WTC11 (cell line): ENCODE results near the gene UNC79. TPM values are rescaled to one million over a fixed set of nuclear protein-coding genes. Genes with fewer than 3 reads are reported as not detected.
A peak's percentile ranks its signal among the peaks of the same experiment; 100 is the strongest.

Source experiments
- ATAC-seq: fragments of 200-7000 bp; cut with Tn5 transposase; 2 replicates; pipeline ENCODE4 v1.10.0; 2021; ENCODE audit warnings: mild to moderate bottlenecking, moderate library complexity
- Bru-seq: library from RNA; stranded (reverse); fragments of 400-500 nt; gene quantifications from one replicate; lab custom pipeline; 2021; lab: Mats Ljungman, UMichigan
- CTCF ChIA-PET: fragments of 300-600 bp; sonication (Branson Sonifier 250); formaldehyde crosslinking; loops from one replicate; lab custom pipeline; 2021; ENCODE audit warnings: antibody characterized with exemption; lab: Charles Lee
- POLR2A ChIA-PET: fragments of 350-600 bp; sonication (Branson Sonifier 250); formaldehyde crosslinking; loops from one replicate; lab custom pipeline; 2021; ENCODE audit warnings: antibody characterized with exemption; lab: Charles Lee
- DNase-seq: peaks from one replicate; pipeline ENCODE4 v3.0.0; 2021; ENCODE audit warnings: low spot score
- H3K27ac Mint-ChIP-seq: 2 replicates; pipeline ENCODE4 v1.8.0; 2021; ENCODE audit warnings: mixed read lengths
- H3K27me3 Mint-ChIP-seq: 2 replicates; pipeline ENCODE4 v1.8.0; 2021; ENCODE audit warnings: low read depth, mild to moderate bottlenecking, moderate library complexity, mixed read lengths
- H3K36me3 Mint-ChIP-seq: 2 replicates; pipeline ENCODE4 v1.8.0; 2021; ENCODE audit warnings: mixed read lengths
- H3K4me1 Mint-ChIP-seq: 2 replicates; pipeline ENCODE4 v1.8.0; 2022; ENCODE audit warnings: mixed read lengths
- H3K4me3 Mint-ChIP-seq: 2 replicates; pipeline ENCODE4 v1.8.0; 2021; ENCODE audit warnings: mild to moderate bottlenecking, moderate library complexity, mixed read lengths
- H3K9me3 Mint-ChIP-seq: 2 replicates; pipeline ENCODE4 v1.8.0; 2021; ENCODE audit warnings: mixed read lengths
- ESRRA ChIP-seq: sonication (generic); formaldehyde crosslinking; IDR thresholded peaks from 2 replicates; pipeline ENCODE4 v1.8.1; 2022; ENCODE audit warnings: mild to moderate bottlenecking, missing genetic modification reagents, borderline replicate concordance
- FOXP1 ChIP-seq: sonication (generic); formaldehyde crosslinking; IDR thresholded peaks from 2 replicates; pipeline ENCODE4 v1.8.0; 2022; ENCODE audit warnings: missing genetic modification reagents, mild to moderate bottlenecking, moderate library complexity, borderline replicate concordance
- JUN ChIP-seq: sonication (generic); formaldehyde crosslinking; IDR thresholded peaks from 2 replicates; pipeline ENCODE4 v1.8.0; 2023; ENCODE audit warnings: mild to moderate bottlenecking, missing genetic modification reagents
- NFE2L1 ChIP-seq: sonication (generic); formaldehyde crosslinking; IDR thresholded peaks from 2 replicates; pipeline ENCODE4 v1.8.1; 2023; ENCODE audit warnings: missing genetic modification reagents
- SP1 ChIP-seq: sonication (generic); formaldehyde crosslinking; conservative IDR thresholded peaks from 2 replicates; pipeline ENCODE4 v1.8.1; 2022; ENCODE audit warnings: missing genetic modification reagents
- TEAD1 ChIP-seq: sonication (generic); formaldehyde crosslinking; IDR thresholded peaks from 2 replicates; pipeline ENCODE4 v1.8.0; 2022; ENCODE audit warnings: mild to moderate bottlenecking, missing genetic modification reagents
- TEAD4 ChIP-seq: sonication (generic); formaldehyde crosslinking; IDR thresholded peaks from 2 replicates; pipeline ENCODE4 v1.8.0; 2022; ENCODE audit warnings: mild to moderate bottlenecking, missing genetic modification reagents
- TP53 ChIP-seq: sonication (generic); formaldehyde crosslinking; IDR thresholded peaks from 2 replicates; pipeline ENCODE4 v1.8.1; 2023; ENCODE audit warnings: mild to moderate bottlenecking, missing genetic modification reagents
- ZBTB21 ChIP-seq: sonication (generic); formaldehyde crosslinking; IDR thresholded peaks from 2 replicates; pipeline ENCODE4 v1.8.1; 2023; ENCODE audit warnings: mild to moderate bottlenecking, missing genetic modification reagents, borderline replicate concordance
- ZNF263 ChIP-seq: sonication (generic); formaldehyde crosslinking; IDR thresholded peaks from 2 replicates; pipeline ENCODE4 v1.8.1; 2022; ENCODE audit warnings: low read depth, mild to moderate bottlenecking, moderate library complexity, missing genetic modification reagents
- long read RNA-seq, 3 experiments: library from RNA in 1 of 3; library from capped mRNA in 1 of 3; library from polyadenylated mRNA in 1 of 3; unstranded in 2 of 3; stranded (forward) in 1 of 3; transcript quantifications; one replicate each; pipeline ENCODE4 v2.0.0, GENCODE V29; 2021
- total RNA-seq: library from RNA; stranded (reverse); gene quantifications from 3 replicates; pipeline ENCODE4 v1.2.3, GENCODE V29; 2021
- TF ChIP-seq, protein P1 (sequence below): sonication (generic); formaldehyde crosslinking; IDR thresholded peaks from 2 replicates; pipeline ENCODE4 v1.8.0; 2022; ENCODE audit warnings: mild to moderate bottlenecking, missing genetic modification reagents
- TF ChIP-seq, protein P2 (sequence below): sonication (generic); formaldehyde crosslinking; IDR thresholded peaks from 2 replicates; pipeline ENCODE4 v1.8.0; 2022; ENCODE audit warnings: mild to moderate bottlenecking, missing genetic modification reagents
- TF ChIP-seq, protein P3 (sequence below): sonication (generic); formaldehyde crosslinking; IDR thresholded peaks from 2 replicates; pipeline ENCODE4 v1.8.0; 2023; ENCODE audit warnings: mild to moderate bottlenecking, missing genetic modification reagents
- TF ChIP-seq, protein P4 (sequence below): sonication (generic); formaldehyde crosslinking; IDR thresholded peaks from 2 replicates; pipeline ENCODE4 v1.8.1; 2022; ENCODE audit warnings: mild to moderate bottlenecking, missing genetic modification reagents, moderate library complexity, borderline replicate concordance
- TF ChIP-seq, protein P5 (sequence below): sonication (generic); formaldehyde crosslinking; conservative IDR thresholded peaks from 2 replicates; pipeline ENCODE4 v1.8.1; 2023; ENCODE audit warnings: mild to moderate bottlenecking, low read depth, missing genetic modification reagents, moderate library complexity
- TF ChIP-seq, protein P6 (sequence below): sonication (generic); formaldehyde crosslinking; IDR thresholded peaks from 2 replicates; pipeline ENCODE4 v1.8.0; 2023; ENCODE audit warnings: missing genetic modification reagents, mild to moderate bottlenecking, borderline replicate concordance
- TF ChIP-seq, protein P7 (sequence below): fragments of 250-450 bp; sonication (Bioruptor Pico); IDR thresholded peaks from 2 replicates; pipeline ENCODE4 v1.9.0; 2021; ENCODE audit warnings: moderate library complexity, mild to moderate bottlenecking, inconsistent platforms, borderline replicate concordance
- TF ChIP-seq, protein P8 (sequence below): sonication (generic); formaldehyde crosslinking; IDR thresholded peaks from 2 replicates; pipeline ENCODE4 v1.8.1; 2023; ENCODE audit warnings: mild to moderate bottlenecking, moderate library complexity, missing genetic modification reagents

UNC79 gene
- 2.1 to 2.4 TPM (median 2.3 TPM) in 3 replicates for total RNA-seq
- Bru-seq, nascent RNA, result percentile 44 among the genes with signal in this experiment
- long read RNA-seq, experiment 1, partial matches to known transcripts, result 3 of 13 reads
- long read RNA-seq, experiment 1, other reads (novel, unspliced or antisense), result 9 of 13 reads
- long read RNA-seq, experiment 2, partial matches to known transcripts, result 1 of 7 reads
- long read RNA-seq, experiment 2, other reads (novel, unspliced or antisense), result 6 of 7 reads
- long read RNA-seq, experiment 3, partial matches to known transcripts, result 7 of 7 reads
- long read RNA-seq, experiment 3, other reads (novel, unspliced or antisense), result 0 of 7 reads

DNA sequence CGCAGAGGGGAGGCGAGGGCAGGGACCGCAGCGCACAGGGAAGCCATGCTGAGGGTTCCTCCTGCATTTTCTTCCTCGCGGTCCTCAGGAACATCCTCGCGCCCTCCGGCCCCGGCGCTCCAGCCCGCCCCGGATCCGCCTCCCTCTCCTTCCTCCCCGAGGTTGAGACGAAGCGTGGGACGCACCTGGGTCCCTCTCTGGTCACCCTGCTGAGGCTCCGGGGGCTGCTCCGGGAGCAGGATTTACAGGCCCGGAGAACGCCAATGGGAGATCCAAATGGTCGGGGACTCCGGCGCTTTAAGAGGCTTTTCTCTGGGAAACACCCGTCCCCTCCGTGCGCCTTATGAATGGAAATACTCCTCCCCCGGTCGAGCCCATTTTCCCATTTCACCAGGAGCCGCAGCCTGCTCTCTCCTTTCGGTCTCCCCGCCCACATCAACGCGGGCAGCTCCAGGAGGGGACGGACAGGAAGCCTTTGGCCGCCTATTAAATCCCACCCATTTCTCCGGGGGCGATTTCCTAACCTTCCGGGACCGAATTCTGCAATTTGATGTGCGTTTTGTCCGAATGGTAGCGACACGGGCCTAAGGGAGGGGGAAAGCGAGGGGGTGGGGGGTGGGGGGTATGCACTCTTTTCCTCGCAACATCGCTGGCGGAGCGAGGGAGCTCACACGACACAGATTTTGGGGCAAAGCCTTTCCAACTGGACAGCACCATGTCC lies at the start of gene UNC79:
Gene UNC79 (plus strand): TSS at position 625 of the 721 bp plus-strand sequence. CDS start 91 bp downstream, at position 716.
- 0 out of 2 replicates have a peak, but pooled peaks have one; percentile 39 for TF ChIP-seq TEAD4 (CRISPR knock-in tag)
- TF ChIP-seq FOXP1 (CRISPR knock-in tag), result peak; percentile 83; the same call in 1 of the 2 replicates
- no peak for TF ChIP-seq ZBTB21 (CRISPR knock-in tag)
- TF ChIP-seq, protein P1, sequence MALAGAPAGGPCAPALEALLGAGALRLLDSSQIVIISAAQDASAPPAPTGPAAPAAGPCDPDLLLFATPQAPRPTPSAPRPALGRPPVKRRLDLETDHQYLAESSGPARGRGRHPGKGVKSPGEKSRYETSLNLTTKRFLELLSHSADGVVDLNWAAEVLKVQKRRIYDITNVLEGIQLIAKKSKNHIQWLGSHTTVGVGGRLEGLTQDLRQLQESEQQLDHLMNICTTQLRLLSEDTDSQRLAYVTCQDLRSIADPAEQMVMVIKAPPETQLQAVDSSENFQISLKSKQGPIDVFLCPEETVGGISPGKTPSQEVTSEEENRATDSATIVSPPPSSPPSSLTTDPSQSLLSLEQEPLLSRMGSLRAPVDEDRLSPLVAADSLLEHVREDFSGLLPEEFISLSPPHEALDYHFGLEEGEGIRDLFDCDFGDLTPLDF (CRISPR knock-in tag), result no peak
- TF ChIP-seq, protein P2, sequence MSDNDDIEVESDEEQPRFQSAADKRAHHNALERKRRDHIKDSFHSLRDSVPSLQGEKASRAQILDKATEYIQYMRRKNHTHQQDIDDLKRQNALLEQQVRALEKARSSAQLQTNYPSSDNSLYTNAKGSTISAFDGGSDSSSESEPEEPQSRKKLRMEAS (CRISPR knock-in tag), result peak; percentile 80
- TF ChIP-seq, protein P3, sequence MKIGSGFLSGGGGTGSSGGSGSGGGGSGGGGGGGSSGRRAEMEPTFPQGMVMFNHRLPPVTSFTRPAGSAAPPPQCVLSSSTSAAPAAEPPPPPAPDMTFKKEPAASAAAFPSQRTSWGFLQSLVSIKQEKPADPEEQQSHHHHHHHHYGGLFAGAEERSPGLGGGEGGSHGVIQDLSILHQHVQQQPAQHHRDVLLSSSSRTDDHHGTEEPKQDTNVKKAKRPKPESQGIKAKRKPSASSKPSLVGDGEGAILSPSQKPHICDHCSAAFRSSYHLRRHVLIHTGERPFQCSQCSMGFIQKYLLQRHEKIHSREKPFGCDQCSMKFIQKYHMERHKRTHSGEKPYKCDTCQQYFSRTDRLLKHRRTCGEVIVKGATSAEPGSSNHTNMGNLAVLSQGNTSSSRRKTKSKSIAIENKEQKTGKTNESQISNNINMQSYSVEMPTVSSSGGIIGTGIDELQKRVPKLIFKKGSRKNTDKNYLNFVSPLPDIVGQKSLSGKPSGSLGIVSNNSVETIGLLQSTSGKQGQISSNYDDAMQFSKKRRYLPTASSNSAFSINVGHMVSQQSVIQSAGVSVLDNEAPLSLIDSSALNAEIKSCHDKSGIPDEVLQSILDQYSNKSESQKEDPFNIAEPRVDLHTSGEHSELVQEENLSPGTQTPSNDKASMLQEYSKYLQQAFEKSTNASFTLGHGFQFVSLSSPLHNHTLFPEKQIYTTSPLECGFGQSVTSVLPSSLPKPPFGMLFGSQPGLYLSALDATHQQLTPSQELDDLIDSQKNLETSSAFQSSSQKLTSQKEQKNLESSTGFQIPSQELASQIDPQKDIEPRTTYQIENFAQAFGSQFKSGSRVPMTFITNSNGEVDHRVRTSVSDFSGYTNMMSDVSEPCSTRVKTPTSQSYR (CRISPR knock-in tag), result peak; percentile 37; the same call in 1 of the 2 replicates
- 0 out of 2 replicates have a peak, but pooled peaks have one; percentile 40 for TF ChIP-seq TP53 (CRISPR knock-in tag)
- TF ChIP-seq, protein P4, sequence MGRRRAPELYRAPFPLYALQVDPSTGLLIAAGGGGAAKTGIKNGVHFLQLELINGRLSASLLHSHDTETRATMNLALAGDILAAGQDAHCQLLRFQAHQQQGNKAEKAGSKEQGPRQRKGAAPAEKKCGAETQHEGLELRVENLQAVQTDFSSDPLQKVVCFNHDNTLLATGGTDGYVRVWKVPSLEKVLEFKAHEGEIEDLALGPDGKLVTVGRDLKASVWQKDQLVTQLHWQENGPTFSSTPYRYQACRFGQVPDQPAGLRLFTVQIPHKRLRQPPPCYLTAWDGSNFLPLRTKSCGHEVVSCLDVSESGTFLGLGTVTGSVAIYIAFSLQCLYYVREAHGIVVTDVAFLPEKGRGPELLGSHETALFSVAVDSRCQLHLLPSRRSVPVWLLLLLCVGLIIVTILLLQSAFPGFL, result no peak
- TF ChIP-seq, protein P5, sequence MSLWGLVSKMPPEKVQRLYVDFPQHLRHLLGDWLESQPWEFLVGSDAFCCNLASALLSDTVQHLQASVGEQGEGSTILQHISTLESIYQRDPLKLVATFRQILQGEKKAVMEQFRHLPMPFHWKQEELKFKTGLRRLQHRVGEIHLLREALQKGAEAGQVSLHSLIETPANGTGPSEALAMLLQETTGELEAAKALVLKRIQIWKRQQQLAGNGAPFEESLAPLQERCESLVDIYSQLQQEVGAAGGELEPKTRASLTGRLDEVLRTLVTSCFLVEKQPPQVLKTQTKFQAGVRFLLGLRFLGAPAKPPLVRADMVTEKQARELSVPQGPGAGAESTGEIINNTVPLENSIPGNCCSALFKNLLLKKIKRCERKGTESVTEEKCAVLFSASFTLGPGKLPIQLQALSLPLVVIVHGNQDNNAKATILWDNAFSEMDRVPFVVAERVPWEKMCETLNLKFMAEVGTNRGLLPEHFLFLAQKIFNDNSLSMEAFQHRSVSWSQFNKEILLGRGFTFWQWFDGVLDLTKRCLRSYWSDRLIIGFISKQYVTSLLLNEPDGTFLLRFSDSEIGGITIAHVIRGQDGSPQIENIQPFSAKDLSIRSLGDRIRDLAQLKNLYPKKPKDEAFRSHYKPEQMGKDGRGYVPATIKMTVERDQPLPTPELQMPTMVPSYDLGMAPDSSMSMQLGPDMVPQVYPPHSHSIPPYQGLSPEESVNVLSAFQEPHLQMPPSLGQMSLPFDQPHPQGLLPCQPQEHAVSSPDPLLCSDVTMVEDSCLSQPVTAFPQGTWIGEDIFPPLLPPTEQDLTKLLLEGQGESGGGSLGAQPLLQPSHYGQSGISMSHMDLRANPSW (CRISPR knock-in tag), result no peak
- peak; percentile 33; the same call in 1 of the 2 replicates for TF ChIP-seq ESRRA (CRISPR knock-in tag)
- TF ChIP-seq, protein P6, sequence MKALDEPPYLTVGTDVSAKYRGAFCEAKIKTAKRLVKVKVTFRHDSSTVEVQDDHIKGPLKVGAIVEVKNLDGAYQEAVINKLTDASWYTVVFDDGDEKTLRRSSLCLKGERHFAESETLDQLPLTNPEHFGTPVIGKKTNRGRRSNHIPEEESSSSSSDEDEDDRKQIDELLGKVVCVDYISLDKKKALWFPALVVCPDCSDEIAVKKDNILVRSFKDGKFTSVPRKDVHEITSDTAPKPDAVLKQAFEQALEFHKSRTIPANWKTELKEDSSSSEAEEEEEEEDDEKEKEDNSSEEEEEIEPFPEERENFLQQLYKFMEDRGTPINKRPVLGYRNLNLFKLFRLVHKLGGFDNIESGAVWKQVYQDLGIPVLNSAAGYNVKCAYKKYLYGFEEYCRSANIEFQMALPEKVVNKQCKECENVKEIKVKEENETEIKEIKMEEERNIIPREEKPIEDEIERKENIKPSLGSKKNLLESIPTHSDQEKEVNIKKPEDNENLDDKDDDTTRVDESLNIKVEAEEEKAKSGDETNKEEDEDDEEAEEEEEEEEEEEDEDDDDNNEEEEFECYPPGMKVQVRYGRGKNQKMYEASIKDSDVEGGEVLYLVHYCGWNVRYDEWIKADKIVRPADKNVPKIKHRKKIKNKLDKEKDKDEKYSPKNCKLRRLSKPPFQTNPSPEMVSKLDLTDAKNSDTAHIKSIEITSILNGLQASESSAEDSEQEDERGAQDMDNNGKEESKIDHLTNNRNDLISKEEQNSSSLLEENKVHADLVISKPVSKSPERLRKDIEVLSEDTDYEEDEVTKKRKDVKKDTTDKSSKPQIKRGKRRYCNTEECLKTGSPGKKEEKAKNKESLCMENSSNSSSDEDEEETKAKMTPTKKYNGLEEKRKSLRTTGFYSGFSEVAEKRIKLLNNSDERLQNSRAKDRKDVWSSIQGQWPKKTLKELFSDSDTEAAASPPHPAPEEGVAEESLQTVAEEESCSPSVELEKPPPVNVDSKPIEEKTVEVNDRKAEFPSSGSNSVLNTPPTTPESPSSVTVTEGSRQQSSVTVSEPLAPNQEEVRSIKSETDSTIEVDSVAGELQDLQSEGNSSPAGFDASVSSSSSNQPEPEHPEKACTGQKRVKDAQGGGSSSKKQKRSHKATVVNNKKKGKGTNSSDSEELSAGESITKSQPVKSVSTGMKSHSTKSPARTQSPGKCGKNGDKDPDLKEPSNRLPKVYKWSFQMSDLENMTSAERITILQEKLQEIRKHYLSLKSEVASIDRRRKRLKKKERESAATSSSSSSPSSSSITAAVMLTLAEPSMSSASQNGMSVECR (CRISPR knock-in tag), result peak; percentile 81; the same call in 1 of the 2 replicates
- TF ChIP-seq, protein P7, sequence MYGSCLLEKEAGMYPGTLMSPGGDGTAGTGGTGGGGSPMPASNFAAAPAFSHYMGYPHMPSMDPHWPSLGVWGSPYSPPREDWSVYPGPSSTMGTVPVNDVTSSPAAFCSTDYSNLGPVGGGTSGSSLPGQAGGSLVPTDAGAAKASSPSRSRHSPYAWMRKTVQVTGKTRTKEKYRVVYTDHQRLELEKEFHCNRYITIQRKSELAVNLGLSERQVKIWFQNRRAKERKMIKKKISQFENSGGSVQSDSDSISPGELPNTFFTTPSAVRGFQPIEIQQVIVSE (CRISPR knock-in tag), result no peak
- peak; percentile 62; the same call in 1 of the 2 replicates for TF ChIP-seq TEAD1
- peak; percentile 86 for TF ChIP-seq ZNF263 (CRISPR knock-in tag)
- TF ChIP-seq SP1 (CRISPR knock-in tag), result no peak
- TF ChIP-seq JUN (CRISPR knock-in tag), result 0 out of 2 replicates have a peak, but pooled peaks have one; percentile 44
- TF ChIP-seq, protein P8, sequence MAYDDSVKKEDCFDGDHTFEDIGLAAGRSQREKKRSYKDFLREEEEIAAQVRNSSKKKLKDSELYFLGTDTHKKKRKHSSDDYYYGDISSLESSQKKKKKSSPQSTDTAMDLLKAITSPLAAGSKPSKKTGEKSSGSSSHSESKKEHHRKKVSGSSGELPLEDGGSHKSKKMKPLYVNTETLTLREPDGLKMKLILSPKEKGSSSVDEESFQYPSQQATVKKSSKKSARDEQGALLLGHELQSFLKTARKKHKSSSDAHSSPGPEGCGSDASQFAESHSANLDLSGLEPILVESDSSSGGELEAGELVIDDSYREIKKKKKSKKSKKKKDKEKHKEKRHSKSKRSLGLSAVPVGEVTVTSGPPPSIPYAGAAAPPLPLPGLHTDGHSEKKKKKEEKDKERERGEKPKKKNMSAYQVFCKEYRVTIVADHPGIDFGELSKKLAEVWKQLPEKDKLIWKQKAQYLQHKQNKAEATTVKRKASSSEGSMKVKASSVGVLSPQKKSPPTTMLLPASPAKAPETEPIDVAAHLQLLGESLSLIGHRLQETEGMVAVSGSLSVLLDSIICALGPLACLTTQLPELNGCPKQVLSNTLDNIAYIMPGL (CRISPR knock-in tag), result peak; percentile 52; the same call in 1 of the 2 replicates
- TF ChIP-seq NFE2L1, result no peak
- ChIA-PET POLR2A (no interaction called here), CTCF (interaction anchor here (1.1 kb wide), 1 partner anchor 509 kb away, joined by 3 read pairs; no protein-coding TSS in a partner anchor)
- DNase-seq, result peak; percentile 77
- peaks cover 12% of the 10 kb centered on the region for H3K36me3 Mint-ChIP-seq
- peaks cover 17% of the 10 kb centered on the region for H3K9me3 Mint-ChIP-seq
- peaks cover 16% of the 10 kb centered on the region for H3K4me1 Mint-ChIP-seq
- peak within 1 kb of the TSS; percentile 83 for H3K4me3 Mint-ChIP-seq
- no peak within 1 kb of the TSS for H3K27ac Mint-ChIP-seq
- ATAC-seq, result peak; percentile 84
- peaks cover 18% of the 10 kb centered on the region for H3K27me3 Mint-ChIP-seq
